GM23248 (cell line): ENCODE measurements around the gene KRT80.

Experiments used
- EZH2 ChIP-seq: fragments of 200-600 bp; sonication (generic); IDR thresholded peaks from 2 replicates; pipeline ENCODE4 v1.6.1; 2018; ENCODE audit warnings: antibody characterized with exemption, mild to moderate bottlenecking; ENCODE audit not compliant: insufficient read depth, poor library complexity, severe bottlenecking
- EZH2phosphoT487 ChIP-seq: fragments of 200-600 bp; sonication (generic); IDR thresholded peaks from 2 replicates; pipeline ENCODE4 v1.6.1; 2018; ENCODE audit warnings: antibody characterized with exemption, moderate library complexity, mild to moderate bottlenecking, low read depth; ENCODE audit not compliant: insufficient read depth

- no peak for TF ChIP-seq EZH2phosphoT487
- TF ChIP-seq EZH2, result no peak
Observed at GRCh38 chr12:52193532-52193931, 1.7 kb upstream of the KRT80 start.
